T-helper 9 cell (primary cell): Measurements from ENCODE around the gene FAM185A.
"Not testable (repeated sequence)": the region's sequence is repeated elsewhere in the genome, so short reads cannot be mapped to it uniquely, and the experiment has no call there.

Experiments
- DNase-seq: peaks from one replicate; pipeline ENCODE4 v3.0.0-alpha.2; 2020

The FAM185A gene

DNA sequence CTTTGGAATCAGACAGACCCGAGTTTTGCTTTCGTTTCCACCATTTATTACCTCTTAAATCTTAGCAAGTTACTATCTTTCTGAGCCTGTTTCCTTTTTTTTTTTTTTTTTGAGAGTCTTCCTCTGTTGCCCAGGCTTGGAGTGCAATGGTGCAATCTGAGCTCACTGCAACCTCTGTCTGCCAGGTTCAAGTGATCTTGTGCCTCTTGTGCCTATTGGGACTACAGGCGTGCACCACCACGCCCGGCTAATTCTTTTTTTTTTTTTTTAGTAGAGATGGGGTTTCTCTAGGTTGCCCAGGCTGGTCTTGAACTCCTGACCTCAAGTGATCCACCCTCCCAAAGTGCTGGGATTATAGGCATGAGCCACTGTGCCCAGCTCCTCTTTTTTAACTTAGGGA lies 84.5 kb downstream of the FAM185A start:
- DNase-seq = no peak

DNA sequence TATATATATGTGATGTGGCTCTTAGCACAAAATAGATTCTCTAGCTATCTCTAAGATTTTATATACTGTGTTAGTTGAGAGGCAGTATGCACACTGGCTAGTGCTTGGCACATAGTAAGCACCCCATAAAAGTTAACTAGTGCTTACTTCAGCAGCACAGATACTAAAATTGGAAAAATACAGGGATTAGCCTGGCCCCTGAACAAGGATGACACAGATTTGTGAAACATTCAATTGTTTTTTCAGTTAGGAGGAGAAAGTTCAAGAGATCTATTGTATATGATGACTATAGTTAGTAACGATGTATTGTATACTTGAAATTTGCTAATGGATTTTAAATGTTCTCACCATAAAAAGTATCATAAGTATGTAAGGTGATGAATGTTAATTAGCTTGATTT lies 85.7 kb downstream of the FAM185A start:
- no peak for DNase-seq

DNA sequence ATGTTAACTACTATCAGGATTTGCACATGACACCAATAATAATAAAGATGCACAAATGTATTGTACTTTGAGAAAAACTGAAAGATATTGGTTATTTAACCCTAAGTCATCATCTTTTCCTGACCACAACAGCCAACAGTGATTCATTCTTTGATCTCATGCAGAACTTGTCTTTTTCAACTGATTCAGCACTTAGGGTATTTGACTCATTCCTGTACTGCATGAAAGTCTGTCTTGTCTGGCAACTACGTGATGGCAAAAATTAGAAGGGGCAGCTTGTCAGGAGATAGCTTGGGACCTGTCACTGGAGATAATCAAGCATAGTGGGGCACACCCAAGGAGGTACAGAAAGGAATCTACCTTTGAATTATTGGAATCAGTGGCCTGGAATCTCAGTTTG lies 86.2 kb downstream of the FAM185A start:
- DNase-seq = no peak

DNA sequence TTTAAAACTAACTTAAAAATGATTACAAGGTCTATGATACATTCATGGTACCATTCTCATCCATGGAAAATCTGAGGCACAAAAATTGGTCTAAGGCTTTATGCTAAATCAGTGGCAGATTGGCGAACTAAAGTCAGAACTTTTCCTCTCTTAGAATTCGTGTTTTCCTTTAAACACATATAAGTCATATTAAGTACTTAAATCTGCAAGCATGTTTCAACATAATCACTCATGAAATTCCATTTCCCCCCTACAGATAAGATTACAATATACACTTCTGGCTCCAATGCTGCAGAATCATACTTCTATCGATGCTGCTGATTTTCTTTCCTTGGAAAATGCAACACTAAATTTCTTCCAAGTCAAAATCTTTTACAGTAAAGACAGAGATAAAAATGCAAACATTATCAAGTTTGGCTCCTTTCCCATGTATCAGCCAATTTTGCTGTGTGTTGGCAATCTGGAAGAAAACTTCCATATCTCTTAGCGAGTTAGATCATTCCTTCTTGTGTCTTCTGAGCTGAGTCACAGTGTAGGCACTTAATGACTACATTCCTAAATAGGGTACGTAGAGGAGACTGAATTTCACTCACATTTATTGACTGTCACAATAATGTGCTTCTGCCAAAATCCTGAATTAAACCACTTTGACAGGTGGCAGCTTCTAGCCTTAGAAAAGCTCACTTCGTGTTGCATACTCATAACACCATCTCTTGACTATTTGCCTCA lies 87.6 kb downstream of the FAM185A start:
- DNase-seq = no peak

DNA sequence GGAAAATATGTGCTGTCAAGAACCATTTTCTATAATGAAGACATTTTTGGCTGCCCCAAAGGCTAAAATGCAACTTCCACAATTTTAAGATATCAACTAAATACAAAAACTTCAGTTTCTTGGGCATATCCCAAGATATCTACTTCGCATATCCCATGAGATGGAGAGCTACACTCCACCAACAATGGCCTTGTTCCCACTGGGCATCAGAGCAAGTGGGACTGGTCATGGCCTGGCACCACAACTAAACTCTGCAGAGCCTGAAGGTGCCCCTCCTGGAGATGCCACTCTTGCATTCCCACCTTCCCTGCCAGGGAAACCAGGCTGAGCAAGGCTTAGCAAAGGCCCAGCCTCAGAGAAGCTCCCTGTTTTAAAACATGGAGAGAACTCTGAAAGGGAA lies 88.2 kb downstream of the FAM185A start:
- no peak for DNase-seq

DNA sequence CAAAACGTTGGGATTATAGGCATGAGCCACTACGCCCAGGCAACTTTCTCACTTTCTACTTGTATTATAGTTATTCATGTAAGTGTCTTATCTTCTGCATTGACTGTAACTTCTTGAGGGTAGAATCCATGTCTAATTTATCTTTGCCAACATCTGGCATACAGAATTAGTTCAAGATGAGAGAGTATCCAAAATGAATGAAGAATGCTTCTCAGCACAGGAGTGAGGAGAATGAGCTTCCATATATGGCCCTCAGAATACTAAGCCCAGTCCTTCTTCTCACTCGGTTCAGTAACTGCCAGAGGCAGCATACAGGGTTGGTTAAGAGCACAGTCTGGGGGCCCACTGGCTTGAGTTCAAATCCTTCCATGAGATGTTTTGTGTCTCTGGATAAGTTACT lies 89.0 kb downstream of the FAM185A start:
- DNase-seq = no peak

DNA sequence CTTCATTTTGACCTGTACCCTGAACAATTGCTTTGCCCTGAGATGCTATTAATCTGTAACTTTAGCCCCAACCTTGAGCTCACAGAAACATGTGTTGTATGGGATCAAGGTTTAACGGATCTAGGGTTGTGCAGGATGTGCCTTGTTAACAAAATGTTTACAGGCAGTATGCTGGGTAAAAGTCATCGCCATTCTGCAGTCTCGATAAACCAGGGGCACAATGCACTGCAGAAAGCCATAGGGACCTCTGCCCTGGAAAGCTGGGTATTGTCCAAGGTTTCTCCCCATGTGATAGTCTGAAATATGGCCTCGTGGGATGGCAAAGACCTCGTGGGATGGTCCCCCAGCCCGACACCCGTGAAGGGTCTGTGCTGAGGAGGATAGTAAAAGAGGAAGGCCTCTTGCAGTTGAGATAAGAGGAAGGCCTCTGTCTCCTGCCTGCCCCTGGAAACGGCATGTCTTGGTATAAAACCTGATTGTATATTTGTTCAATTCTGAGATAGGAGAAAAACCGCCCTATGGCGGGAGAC lies 89.8 kb downstream of the FAM185A start:
- DNase-seq = not testable (repeated sequence)

DNA sequence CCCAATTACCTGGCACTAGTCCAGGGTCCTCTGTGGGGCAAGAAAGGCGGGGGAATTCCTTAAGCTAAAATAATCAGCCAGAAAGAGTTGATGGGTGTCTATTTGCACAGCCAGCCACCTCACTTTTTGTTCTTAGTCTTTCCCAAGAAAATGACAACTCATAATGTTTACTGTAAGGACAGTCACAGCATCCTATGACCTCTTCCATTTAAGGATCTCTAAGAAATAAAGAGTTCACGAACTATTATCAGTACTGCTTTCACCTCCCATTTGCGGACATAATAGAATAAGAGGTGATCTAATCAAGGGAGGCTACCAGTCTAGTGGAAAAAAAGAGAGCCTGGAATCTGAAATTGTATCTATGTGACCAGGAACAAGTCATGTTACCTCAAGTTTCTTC lies 91.6 kb downstream of the FAM185A start:
- DNase-seq = no peak

DNA sequence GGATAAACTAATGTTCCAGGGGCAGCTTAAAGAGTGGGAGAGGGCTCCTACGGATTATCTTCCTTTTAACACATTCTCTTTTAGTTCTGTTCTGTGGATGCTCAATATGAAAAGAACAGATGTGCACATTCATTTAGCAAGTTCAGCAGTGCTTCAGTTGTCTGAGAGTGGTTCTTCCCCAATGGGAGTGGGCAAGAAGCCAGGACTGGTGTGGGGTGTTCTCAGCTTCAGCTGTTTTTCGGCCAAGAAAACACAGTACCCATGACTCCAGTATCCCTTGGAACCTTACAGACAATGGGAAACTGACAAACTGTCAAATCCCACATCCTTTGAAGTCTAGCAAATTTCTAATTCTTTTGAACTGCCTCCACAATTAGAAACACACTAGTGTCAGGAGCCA lies 92.5 kb downstream of the FAM185A start:
- DNase-seq = no peak

DNA sequence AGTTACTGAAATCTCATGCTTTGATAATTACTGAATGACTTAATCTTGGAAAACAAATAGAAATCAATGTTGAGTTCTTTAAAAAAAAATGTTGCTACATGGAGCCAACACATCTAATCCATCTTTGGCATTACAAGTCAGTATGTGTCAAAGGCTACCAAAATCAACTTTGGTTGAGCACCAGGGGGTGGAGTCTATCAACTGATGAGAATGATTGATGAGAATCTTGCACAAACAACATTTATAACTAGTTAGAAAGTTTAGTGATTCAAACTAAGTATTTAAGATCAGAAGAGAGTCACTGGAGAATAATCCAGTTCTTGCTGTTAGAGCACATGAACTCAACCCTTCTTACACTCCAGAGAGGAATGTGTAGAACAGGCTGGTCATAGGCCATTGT lies 93.5 kb downstream of the FAM185A start:
- no peak for DNase-seq

DNA sequence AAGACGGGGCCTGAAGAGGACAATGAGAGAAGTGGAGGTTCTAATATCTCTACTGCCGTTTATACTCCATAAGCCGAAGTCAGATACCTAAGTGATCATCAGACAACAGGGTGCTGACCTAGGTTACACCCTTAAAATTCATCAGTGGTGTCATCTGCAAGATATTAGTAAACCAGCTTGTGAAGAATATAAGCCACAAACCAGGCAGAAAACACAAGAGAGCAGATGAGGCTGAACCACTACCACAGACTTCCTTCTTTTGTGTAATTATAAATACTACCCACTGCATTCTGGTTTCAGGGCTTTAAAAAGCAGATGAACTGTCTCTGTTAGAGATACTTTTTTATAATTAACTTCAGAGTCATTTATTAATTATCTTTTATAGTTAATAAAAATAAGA lies 95.1 kb downstream of the FAM185A start:
- no peak for DNase-seq

DNA sequence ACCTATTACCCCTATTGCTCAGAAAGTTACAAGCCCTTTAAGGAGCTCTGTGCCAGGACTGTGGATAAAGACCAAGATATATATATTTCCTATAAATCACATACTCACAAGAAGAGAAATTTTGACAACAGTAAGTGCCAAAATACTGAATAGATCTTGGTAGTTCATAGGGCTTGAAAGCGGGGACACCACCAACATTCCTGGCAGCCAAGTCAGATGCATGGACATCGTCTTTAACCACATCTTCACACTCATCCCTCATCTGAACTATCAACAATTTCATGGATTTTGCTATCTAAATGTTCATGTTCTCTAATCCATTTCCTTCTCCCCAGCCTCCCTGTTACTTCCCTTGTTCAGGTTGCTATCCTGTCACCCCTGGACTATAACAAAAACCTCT lies 96.5 kb downstream of the FAM185A start:
- DNase-seq = no peak

DNA sequence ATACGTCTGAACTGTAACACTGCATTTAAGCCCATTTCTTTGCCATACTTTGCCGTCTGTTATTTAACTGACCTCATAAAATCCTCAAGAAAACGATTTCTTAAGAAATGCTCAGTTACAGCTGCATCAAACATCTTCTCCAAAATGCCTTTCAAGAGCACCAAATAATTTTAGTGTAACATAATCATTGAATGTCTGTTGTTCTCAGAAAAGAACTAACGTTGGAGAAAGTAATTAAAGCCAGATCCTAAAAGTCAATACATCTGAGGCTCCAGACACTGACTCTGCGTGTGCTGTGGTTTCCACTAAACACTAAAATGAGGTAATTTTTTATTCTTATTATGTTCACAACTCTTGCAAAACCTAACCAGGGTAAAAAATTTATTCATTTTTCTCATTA lies 100.3 kb downstream of the FAM185A start:
- DNase-seq = no peak

DNA sequence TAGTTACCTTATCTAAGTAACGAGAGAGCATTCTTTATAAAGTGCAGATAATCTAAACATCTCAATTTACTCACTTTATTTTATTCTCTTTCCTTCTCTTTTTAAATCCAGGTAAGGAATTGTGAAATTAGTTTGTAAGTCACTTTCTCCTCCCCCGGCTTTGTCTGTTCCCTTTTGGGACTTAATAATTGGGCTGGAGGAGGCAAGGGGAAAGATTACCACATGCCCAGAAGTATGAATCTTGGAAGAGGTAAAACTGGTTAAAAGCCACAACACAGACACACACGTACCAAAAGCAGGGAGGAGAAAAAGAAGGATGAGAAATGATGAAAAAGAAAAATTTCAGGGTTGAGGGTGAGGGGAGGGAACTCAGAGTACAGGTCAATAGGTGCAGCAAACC lies 100.7 kb downstream of the FAM185A start:
- no peak for DNase-seq

DNA sequence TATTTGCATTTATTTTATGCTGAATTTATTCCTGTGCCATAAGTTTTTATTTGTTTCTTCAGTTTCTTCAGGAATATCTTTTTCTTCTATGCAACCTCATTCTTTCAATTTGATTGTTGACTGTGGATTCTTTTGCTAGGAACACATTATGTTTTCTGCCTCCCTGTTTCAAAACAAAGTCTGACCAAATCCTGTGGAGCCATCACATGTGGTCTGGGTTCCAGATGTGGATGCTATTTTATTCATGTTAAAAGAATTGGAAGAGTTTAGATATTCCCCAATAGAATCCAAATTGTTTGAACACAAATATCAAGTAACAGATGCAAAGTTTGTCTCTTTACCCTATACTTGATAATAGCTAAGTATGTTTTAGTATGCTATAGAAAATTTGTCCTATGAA lies 107.2 kb downstream of the FAM185A start:
- DNase-seq = no peak
